NT2/D1 (cell line): ENCODE data around the gene MAP3K5.

Experiments
- YY1 ChIP-seq: IDR thresholded peaks from 2 replicates; pipeline ENCODE4 v1.6.1; 2011; ENCODE audit not compliant: insufficient read length, insufficient read depth
- ZNF274 ChIP-seq: IDR thresholded peaks from 2 replicates; pipeline ENCODE4 v1.6.1; 2011; ENCODE audit warnings: mild to moderate bottlenecking, low read depth, low read length

GRCh38 chr6:136792410-136793262 lies at the start of gene MAP3K5:
- TF ChIP-seq ZNF274 (no peak), YY1 (no peak)
